Measurements from ENCODE around the gene LAPTM5.

Gene LAPTM5

GRCh38 chr1:30731806-30732276 is 25.7 kb downstream of the LAPTM5 start:
- peaks cover 6 to 22% of the 10 kb centered on the region in 2 donors for H3K4me1 ChIP-seq (ENCODE audit: control insufficient read depth in 2 of 2, insufficient read depth in 1 of 2, low read depth in 1 of 2, low read length in 2 of 2)
- no peak overlapping the region for H4K8ac ChIP-seq (ENCODE audit: low read depth, low read length)
- no peak overlapping the region for H3K14ac ChIP-seq (ENCODE audit: low read length)
- WGBS, 2 donors (ENCODE audit: extremely low coverage in 2 of 2, insufficient read length in 2 of 2, insufficient replicate concordance in 1 of 2): 100% methylated on average over 2 of the region's 8 CpGs; no CpG with 5 or more reads in 1 of the 2 donors
- no peak overlapping the region for H3K9ac ChIP-seq (ENCODE audit: low read depth, low read length, poor library complexity)
- no peak overlapping the region for H2AFZ ChIP-seq (ENCODE audit: low read length)
- H2BK5ac ChIP-seq (ENCODE audit: low read length): no peak overlapping the region
- no peak overlapping the region for H4K91ac ChIP-seq (ENCODE audit: low read depth, low read length, poor library complexity)
- H3K9me3 ChIP-seq (replicated peaks in 1 of 2; ENCODE audit: control insufficient read depth in 2 of 2, insufficient read depth in 1 of 2, low read depth in 1 of 2, low read length in 2 of 2): no peaks in the 10 kb centered on the region
- H2BK120ac ChIP-seq (ENCODE audit: low read depth, low read length): no peak overlapping the region
- H2BK15ac ChIP-seq (ENCODE audit: low read length): no peak overlapping the region
- no peak overlapping the region for H2BK12ac ChIP-seq (ENCODE audit: low read length)
- H3K27me3 ChIP-seq (ENCODE audit: control insufficient read depth in 3 of 3, insufficient read depth in 3 of 3, low read depth in 1 of 3, low read length in 3 of 3): no peaks in the 10 kb centered on the region
- DNase-seq (ENCODE audit: low spot score): no peak
- no peaks in the 10 kb centered on the region for H3K79me1 ChIP-seq (ENCODE audit: low read depth, low read length)
- H2AK5ac ChIP-seq (ENCODE audit: low read depth, low read length): no peak overlapping the region
- no peak overlapping the region for H3K23ac ChIP-seq (ENCODE audit: low read depth, low read length, poor library complexity)
- no peak overlapping the region for H3K4me3 ChIP-seq (ENCODE audit: low read length in 2 of 2)
- H3K27ac ChIP-seq (replicated peaks; ENCODE audit: low read length): no peak overlapping the region
- no peak overlapping the region for H3K18ac ChIP-seq (ENCODE audit: low read length)
- no peak overlapping the region for H3K4ac ChIP-seq (ENCODE audit: low read length)
- no peaks in the 10 kb centered on the region for H3K36me3 ChIP-seq (replicated peaks in 1 of 2; ENCODE audit: control insufficient read depth in 2 of 2, insufficient read depth in 2 of 2, low read length in 2 of 2)
- H3K4me2 ChIP-seq (ENCODE audit: insufficient read depth, low read length, poor library complexity, severe bottlenecking): no peak overlapping the region

- DNase-seq (ENCODE audit: low spot score): no peak
- WGBS, 2 donors (ENCODE audit: extremely low coverage in 2 of 2, insufficient read length in 2 of 2, insufficient replicate concordance in 1 of 2): no CpG with 5 or more reads among the region's 10 CpGs
Observed at GRCh38 chr1:30731109-30731805, 26.3 kb downstream of the LAPTM5 start.

DNA sequence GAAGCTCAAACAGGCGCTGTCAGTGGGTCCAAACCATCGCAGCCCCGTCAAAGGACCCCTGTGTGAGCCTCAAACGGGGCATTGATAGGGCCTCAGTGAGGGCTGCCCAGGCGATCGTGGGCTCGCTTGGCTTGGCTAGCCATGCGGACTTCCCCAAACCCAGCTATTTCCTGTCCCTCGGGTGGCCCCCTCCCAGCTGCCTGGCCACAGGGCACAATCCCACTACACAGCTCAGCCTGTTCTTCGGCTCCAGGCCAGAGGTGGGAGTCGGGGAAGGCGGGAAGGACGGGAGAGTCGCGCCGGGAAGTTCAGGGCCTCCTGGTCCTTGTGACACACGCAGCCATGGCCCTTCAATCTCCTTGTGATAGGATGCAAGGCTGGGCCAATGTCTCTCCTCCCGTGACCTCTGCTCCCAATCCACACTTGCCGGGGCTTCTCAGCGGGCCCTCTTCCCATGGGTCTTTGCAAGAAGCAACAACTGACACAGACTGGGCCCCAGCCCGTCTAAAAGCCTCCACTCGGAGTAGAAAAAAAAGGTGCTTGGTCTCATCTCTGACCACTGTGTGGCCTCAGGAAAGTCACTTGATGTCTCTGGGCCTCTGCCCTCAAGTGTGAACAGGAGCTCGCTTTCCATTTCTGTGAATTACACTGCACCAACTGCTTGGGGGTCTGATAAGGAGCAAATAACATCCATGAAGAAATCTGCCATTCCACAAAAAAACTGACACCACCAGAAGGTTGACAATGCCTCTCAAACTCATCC is 27.0 kb downstream of the LAPTM5 start:
- no peak overlapping the region for H3K9ac ChIP-seq (ENCODE audit: low read depth, low read length, poor library complexity)
- H3K36me3 ChIP-seq (replicated peaks in 1 of 2; ENCODE audit: control insufficient read depth in 2 of 2, insufficient read depth in 2 of 2, low read length in 2 of 2): no peaks in the 10 kb centered on the region
- no peaks in the 10 kb centered on the region for H3K9me3 ChIP-seq (replicated peaks in 1 of 2; ENCODE audit: control insufficient read depth in 2 of 2, insufficient read depth in 1 of 2, low read depth in 1 of 2, low read length in 2 of 2)
- peak overlapping the region; percentile 76 for H3K14ac ChIP-seq (ENCODE audit: low read length)
- no peak overlapping the region for H3K27ac ChIP-seq (replicated peaks; ENCODE audit: low read length)
- H2BK120ac ChIP-seq (ENCODE audit: low read depth, low read length): no peak overlapping the region
- H3K4me3 ChIP-seq (ENCODE audit: low read length in 2 of 2): no peak overlapping the region
- no peaks in the 10 kb centered on the region for H3K27me3 ChIP-seq (ENCODE audit: control insufficient read depth in 3 of 3, insufficient read depth in 3 of 3, low read depth in 1 of 3, low read length in 3 of 3)
- no peak overlapping the region for H2BK5ac ChIP-seq (ENCODE audit: low read length)
- H3K4me2 ChIP-seq (ENCODE audit: insufficient read depth, low read length, poor library complexity, severe bottlenecking): no peak overlapping the region
- H3K4me1 ChIP-seq (ENCODE audit: control insufficient read depth in 2 of 2, insufficient read depth in 1 of 2, low read depth in 1 of 2, low read length in 2 of 2): peaks cover 8 to 34% of the 10 kb centered on the region in 2 donors
- DNase-seq (ENCODE audit: low spot score): no peak
- no peaks in the 10 kb centered on the region for H3K79me1 ChIP-seq (ENCODE audit: low read depth, low read length)
- no peak overlapping the region for H3K23ac ChIP-seq (ENCODE audit: low read depth, low read length, poor library complexity)
- H2BK12ac ChIP-seq (ENCODE audit: low read length): peak overlapping the region; percentile 35
- H4K8ac ChIP-seq (ENCODE audit: low read depth, low read length): no peak overlapping the region
- no peak overlapping the region for H3K4ac ChIP-seq (ENCODE audit: low read length)
- no peak overlapping the region for H4K91ac ChIP-seq (ENCODE audit: low read depth, low read length, poor library complexity)
- peak overlapping the region; percentile 29 for H2AK5ac ChIP-seq (ENCODE audit: low read depth, low read length)
- H3K18ac ChIP-seq (ENCODE audit: low read length): peak overlapping the region; percentile 62
- no peak overlapping the region for H2BK15ac ChIP-seq (ENCODE audit: low read length)
- H2AFZ ChIP-seq (ENCODE audit: low read length): peak overlapping the region; percentile 75
- WGBS, 2 donors (ENCODE audit: extremely low coverage in 2 of 2, insufficient read length in 2 of 2, insufficient replicate concordance in 1 of 2): no CpG with 5 or more reads among the region's 23 CpGs

More at GRCh38 chr1:30731109-30731805, 26.3 kb downstream of the LAPTM5 start:
- Histone ChIP-seq H2AK5ac (ENCODE audit: low read depth, low read length) (no peak overlapping the region), H4K8ac (ENCODE audit: low read depth, low read length) (no peak overlapping the region), H3K4ac (ENCODE audit: low read length) (no peak overlapping the region), H2BK12ac (ENCODE audit: low read length) (no peak overlapping the region), H2BK120ac (ENCODE audit: low read depth, low read length) (no peak overlapping the region), H3K27ac (replicated peaks; ENCODE audit: low read length) (no peak overlapping the region), H3K79me1 (ENCODE audit: low read depth, low read length) (no peaks in the 10 kb centered on the region), H3K18ac (ENCODE audit: low read length) (peak overlapping the region; percentile 32), H4K91ac (ENCODE audit: low read depth, low read length, poor library complexity) (no peak overlapping the region), H3K9me3 (replicated peaks in 1 of 2; ENCODE audit: control insufficient read depth in 2 of 2, insufficient read depth in 1 of 2, low read depth in 1 of 2, low read length in 2 of 2) (no peaks in the 10 kb centered on the region), H3K9ac (ENCODE audit: low read depth, low read length, poor library complexity) (no peak overlapping the region), H2AFZ (ENCODE audit: low read length) (no peak overlapping the region), H2BK5ac (ENCODE audit: low read length) (no peak overlapping the region), H3K36me3 (replicated peaks in 1 of 2; ENCODE audit: control insufficient read depth in 2 of 2, insufficient read depth in 2 of 2, low read length in 2 of 2) (no peaks in the 10 kb centered on the region), H3K14ac (ENCODE audit: low read length) (no peak overlapping the region), H3K27me3 (ENCODE audit: control insufficient read depth in 3 of 3, insufficient read depth in 3 of 3, low read depth in 1 of 3, low read length in 3 of 3) (no peaks in the 10 kb centered on the region), H2BK15ac (ENCODE audit: low read length) (no peak overlapping the region), H3K4me2 (ENCODE audit: insufficient read depth, low read length, poor library complexity, severe bottlenecking) (no peak overlapping the region), H3K4me3 (ENCODE audit: low read length in 2 of 2) (no peak overlapping the region), H3K4me1 (ENCODE audit: control insufficient read depth in 2 of 2, insufficient read depth in 1 of 2, low read depth in 1 of 2, low read length in 2 of 2) (peaks cover 7 to 27% of the 10 kb centered on the region in 2 donors), H3K23ac (ENCODE audit: low read depth, low read length, poor library complexity) (no peak overlapping the region)

GRCh38 chr1:30729901-30730300 is 27.7 kb downstream of the LAPTM5 start:
- Histone ChIP-seq H3K4ac (ENCODE audit: low read length) (no peak overlapping the region), H2BK15ac (ENCODE audit: low read length) (peak overlapping the region; percentile 44), H3K36me3 (replicated peaks in 1 of 2; ENCODE audit: control insufficient read depth in 2 of 2, insufficient read depth in 2 of 2, low read length in 2 of 2) (no peaks in the 10 kb centered on the region), H3K23ac (ENCODE audit: low read depth, low read length, poor library complexity) (no peak overlapping the region), H3K27ac (replicated peaks; ENCODE audit: low read length) (no peak overlapping the region), H3K14ac (ENCODE audit: low read length) (no peak overlapping the region), H2BK12ac (ENCODE audit: low read length) (no peak overlapping the region), H2BK120ac (ENCODE audit: low read depth, low read length) (no peak overlapping the region), H4K8ac (ENCODE audit: low read depth, low read length) (no peak overlapping the region), H4K91ac (ENCODE audit: low read depth, low read length, poor library complexity) (no peak overlapping the region), H3K9me3 (replicated peaks in 1 of 2; ENCODE audit: control insufficient read depth in 2 of 2, insufficient read depth in 1 of 2, low read depth in 1 of 2, low read length in 2 of 2) (no peaks in the 10 kb centered on the region), H2AK5ac (ENCODE audit: low read depth, low read length) (peak overlapping the region; percentile 29), H3K79me1 (ENCODE audit: low read depth, low read length) (no peaks in the 10 kb centered on the region), H2AFZ (ENCODE audit: low read length) (peak overlapping the region; percentile 75), H3K4me3 (ENCODE audit: low read length in 2 of 2) (no peak overlapping the region), H3K27me3 (ENCODE audit: control insufficient read depth in 3 of 3, insufficient read depth in 3 of 3, low read depth in 1 of 3, low read length in 3 of 3) (no peaks in the 10 kb centered on the region), H3K18ac (ENCODE audit: low read length) (peak overlapping the region; percentile 62), H3K9ac (ENCODE audit: low read depth, low read length, poor library complexity) (no peak overlapping the region), H2BK5ac (ENCODE audit: low read length) (no peak overlapping the region), H3K4me2 (ENCODE audit: insufficient read depth, low read length, poor library complexity, severe bottlenecking) (no peak overlapping the region), H3K4me1 (ENCODE audit: control insufficient read depth in 2 of 2, insufficient read depth in 1 of 2, low read depth in 1 of 2, low read length in 2 of 2) (peaks cover 8 to 37% of the 10 kb centered on the region in 2 donors)
- DNase-seq (ENCODE audit: low spot score): no peak
- WGBS, 2 donors (ENCODE audit: extremely low coverage in 2 of 2, insufficient read length in 2 of 2, insufficient replicate concordance in 1 of 2): no CpG with 5 or more reads among the region's 6 CpGs

All from neuronal stem cell (in vitro differentiated cells).